G401.6 (cell line): ENCODE data around the gene CCL27.

Source experiments
- FAIRE-seq: peaks from 2 replicates; lab custom pipeline; 2012; peaks lifted over from hg19 to GRCh38; lab: Jason Lieb, UNC

Gene CCL27

GRCh38 chr9:34624475-34625185, 37.8 kb downstream of the CCL27 start:
- no peak for FAIRE-seq

GRCh38 chr9:34623374-34624235, 38.9 kb downstream of the CCL27 start:
- FAIRE-seq = no peak

- peak; percentile 97 for FAIRE-seq
Measured at GRCh38 chr9:34620061-34620994, 42.1 kb downstream of the CCL27 start, which contains the start of gene DCTN3. TSS of gene DCTN3 (minus strand) at chr9:34620495. CDS start at chr9:34620464, 31 bp downstream.

GRCh38 chr9:34615132-34615531, 47.3 kb downstream of the CCL27 start:
- FAIRE-seq = no peak

- no peak for FAIRE-seq
Measured at GRCh38 chr9:34612788-34613390, 49.6 kb downstream of the CCL27 start.
